AG09319 (cell line): ENCODE measurements around the gene TAB3.

Experiments used
- DNase-seq: peaks from one replicate; pipeline ENCODE4 v3.0.0-alpha.2; 2010; ENCODE audit warnings: low read depth; ENCODE audit errors: extremely low read depth
- TF ChIP-seq, protein P1 (sequence below): IDR thresholded peaks from 2 replicates; pipeline ENCODE4 v1.5.1; 2011; ENCODE audit warnings: low read depth, mild to moderate bottlenecking, inconsistent platforms, low read length, moderate library complexity

TAB3 gene

DNA sequence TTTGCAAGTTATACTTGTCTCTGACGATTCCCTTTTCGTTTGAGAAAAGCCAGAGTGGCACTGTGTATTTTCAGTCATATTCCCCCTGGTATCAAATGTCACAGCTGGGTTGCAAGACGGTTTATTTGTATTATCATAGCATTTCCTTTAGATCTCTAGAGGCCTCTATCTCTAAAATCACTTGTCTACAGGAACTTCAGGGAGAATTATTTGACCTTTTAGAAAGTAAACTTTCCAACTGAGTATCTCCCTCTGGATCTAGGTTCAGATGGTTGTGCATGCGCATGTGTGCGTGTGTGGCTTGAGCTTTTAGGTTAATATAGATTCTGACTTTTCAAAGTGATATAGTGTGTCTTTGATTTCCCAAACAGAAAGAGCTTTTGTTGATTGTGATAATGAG is 15.1 kb upstream of the TAB3 start:
- TF ChIP-seq, protein P1, sequence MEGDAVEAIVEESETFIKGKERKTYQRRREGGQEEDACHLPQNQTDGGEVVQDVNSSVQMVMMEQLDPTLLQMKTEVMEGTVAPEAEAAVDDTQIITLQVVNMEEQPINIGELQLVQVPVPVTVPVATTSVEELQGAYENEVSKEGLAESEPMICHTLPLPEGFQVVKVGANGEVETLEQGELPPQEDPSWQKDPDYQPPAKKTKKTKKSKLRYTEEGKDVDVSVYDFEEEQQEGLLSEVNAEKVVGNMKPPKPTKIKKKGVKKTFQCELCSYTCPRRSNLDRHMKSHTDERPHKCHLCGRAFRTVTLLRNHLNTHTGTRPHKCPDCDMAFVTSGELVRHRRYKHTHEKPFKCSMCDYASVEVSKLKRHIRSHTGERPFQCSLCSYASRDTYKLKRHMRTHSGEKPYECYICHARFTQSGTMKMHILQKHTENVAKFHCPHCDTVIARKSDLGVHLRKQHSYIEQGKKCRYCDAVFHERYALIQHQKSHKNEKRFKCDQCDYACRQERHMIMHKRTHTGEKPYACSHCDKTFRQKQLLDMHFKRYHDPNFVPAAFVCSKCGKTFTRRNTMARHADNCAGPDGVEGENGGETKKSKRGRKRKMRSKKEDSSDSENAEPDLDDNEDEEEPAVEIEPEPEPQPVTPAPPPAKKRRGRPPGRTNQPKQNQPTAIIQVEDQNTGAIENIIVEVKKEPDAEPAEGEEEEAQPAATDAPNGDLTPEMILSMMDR = no peak
- DNase-seq = no peak

GRCh38 chrX:30900227-30900626 is 11.2 kb upstream of the TAB3 start:
- no peak for DNase-seq
- TF ChIP-seq, protein P1 = no peak

- TF ChIP-seq, protein P1 = no peak
- DNase-seq = no peak
Observed at GRCh38 chrX:30898886-30899285, 9.8 kb upstream of the TAB3 start.

- no peak for DNase-seq
- TF ChIP-seq, protein P1 = no peak
Observed at GRCh38 chrX:30895370-30895769, 6.3 kb upstream of the TAB3 start.

GRCh38 chrX:30893206-30893605 is 4.2 kb upstream of the TAB3 start:
- TF ChIP-seq, protein P1 = no peak
- DNase-seq = no peak

GRCh38 chrX:30892591-30892990 is 3.5 kb upstream of the TAB3 start:
- TF ChIP-seq, protein P1 = no peak
- DNase-seq = no peak

GRCh38 chrX:30888526-30889146 is 418 bp downstream of the TAB3 start:
- TF ChIP-seq, protein P1 = no peak
- DNase-seq = no peak
